ENCODE results near the gene SLC41A3.
"Not testable (repeated sequence)": the region's sequence is repeated elsewhere in the genome, so short reads cannot be mapped to it uniquely, and the experiment has no call there.

SLC41A3 gene

DNA sequence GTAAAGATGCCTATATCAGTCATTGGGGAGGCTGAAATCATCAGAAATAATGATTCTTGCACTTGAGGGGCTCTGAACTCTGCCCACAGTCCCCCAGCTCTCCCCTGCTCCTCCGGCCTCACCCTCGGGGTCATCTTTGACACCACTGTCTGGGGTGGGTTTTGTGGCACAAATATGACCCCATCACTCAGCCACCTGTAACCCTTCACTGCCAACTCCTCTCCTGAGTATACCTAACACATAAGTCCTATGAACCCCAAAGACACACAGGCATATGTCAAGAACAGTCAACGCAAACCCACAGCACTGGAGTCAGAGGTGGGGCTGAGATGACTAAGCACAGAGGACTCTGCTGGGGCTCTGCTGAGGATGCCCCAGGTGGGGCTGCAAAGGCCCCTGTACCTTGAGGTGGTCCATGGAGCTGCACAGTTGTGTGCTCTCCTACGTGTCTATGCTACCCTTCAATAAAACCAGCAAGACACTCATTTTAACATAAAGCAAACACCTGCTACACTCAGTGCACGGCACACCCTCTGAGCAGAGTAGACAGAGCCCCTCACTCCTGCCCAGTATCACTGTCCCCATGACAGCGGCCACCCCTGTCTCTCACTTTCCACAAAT, 29.9 kb downstream of the SLC41A3 start:
- DNase-seq (ENCODE audit: low read depth) = no peak

DNA sequence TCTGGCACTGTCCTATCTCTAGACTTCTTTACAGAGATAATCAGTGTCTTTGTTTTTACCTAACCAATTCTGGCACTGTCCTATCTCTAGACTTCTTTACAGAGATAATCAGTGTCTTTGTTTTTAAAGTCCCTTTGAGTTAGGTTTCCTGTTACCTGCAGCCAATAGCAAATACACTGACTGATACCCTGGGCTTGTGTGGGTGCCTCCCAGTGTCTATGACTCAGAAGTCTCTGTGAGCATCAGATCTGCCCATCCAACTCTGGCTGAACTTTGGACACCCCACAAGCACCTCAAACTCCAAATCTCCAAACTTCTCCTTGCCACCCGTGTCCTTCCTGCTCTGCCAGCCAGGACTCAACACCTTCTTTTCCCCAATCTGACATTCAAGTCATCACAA, 30.4 kb downstream of the SLC41A3 start:
- no peak for DNase-seq (ENCODE audit: low read depth)

DNA sequence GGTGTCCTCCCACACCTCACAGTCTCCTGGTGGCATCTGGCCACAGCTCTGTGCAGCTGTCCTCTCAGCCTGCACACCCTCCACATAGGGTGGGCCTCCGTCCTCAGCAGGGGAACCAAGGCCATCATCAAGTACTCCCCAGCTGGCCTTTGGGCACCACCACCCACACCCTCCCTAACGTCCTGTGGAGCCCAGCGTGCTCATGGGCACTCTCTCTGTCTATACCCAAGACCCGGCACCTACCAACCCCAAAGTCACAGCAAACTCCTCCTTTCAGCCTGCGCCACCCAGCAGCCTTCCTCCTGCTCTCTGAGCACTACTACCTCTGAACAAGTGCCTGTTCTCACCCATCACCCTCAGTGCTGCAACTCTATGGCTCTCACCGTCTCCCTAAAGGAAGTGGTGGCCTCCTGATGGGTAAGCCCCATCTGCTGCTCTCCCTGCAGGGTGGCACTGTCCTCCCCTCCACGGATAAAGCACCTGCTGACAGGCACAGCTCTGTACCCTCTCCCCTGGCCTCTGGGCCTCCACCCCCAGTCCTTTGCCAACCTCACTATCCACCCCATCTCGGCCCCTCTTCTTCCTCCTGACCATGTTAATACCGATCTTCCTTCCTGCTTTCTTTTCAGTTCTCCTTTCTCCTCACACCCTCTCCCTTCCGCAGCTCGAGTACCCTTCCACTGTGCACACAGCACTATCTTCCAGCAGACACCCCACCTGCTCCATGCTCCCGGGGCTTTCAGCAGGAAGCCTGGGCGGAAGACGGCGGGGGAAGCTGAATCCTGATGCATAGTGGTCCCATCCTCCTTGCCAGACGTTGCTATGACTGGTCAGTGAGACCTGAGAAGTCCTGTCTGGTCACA, 31.5 kb downstream of the SLC41A3 start:
- DNase-seq (ENCODE audit: low read depth) = no peak

DNA sequence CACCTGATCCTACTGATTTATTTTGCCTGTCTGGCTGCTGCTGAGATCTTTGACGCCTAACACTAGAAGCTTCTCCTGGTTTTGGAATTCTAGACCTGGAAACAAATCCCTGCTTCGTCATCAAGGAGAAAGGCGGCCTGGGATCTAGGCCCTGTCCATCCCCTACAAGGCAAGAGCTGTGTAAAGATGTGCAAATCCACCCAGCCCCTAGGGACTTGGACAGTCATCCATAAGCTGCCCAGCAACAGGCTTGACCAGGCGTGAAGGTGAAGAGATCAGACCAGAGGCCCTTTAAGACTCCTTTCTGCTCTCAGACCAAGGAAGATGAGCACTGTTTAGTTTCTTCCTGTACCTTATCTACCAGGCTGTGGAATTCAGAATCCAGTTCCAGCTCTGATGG, 32.2 kb downstream of the SLC41A3 start:
- DNase-seq (ENCODE audit: low read depth) = no peak

DNA sequence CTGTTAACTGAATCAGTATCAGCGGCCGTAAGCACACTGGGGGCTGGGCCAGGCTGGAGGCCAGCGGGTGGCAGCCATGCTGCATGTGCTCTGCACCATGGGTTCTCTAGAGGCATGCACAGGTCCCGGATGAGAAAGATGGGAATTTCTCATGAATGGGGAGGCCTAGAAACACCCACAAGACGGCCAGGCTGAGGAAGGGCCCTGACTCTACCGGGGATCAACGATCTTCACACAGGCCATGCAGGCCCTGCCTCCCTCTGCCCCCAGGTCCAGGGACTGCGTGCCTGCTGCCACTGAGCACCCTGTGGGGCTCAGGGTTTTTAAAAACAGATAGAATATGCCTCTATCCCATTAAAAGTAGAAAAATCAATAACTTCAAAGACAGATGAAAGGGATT, 32.7 kb downstream of the SLC41A3 start:
- DNase-seq (ENCODE audit: low read depth) = no peak

DNA sequence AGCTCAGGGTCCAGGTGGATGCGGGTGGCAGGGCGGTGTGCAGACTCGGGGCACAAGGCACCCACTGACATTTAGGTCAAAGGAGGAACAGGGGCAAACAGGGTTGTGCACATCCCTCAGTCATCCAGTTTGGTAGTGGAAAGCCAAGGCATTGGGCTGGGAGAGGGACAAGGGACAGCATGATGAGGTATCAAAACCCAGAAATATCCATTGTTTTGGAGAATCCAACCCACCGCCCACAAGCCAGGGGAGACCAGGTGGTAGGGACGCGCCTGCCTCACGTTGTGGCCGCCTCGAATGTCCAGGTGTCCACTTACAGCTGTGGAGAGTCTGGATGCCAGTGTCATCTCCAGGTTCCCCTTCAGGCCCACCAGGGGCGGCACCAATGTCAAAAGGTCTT, 33.3 kb downstream of the SLC41A3 start:
- no peak for DNase-seq (ENCODE audit: low read depth)

DNA sequence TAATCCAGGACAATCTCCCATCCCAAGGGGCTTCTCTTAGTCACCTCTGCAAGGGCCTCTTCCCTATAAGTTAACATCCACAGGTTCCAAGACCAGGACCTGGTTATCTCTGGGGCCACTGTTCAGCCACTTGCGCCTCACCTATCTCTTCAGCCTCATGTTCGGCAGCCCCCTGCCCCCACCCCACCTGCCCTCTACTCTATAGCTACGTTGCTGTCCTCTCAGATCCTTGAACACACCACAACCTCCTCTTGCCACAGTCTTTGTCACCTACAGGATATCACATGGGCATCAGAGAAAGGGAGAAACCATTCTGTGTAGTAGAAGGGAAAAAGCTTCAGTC, 33.9 kb downstream of the SLC41A3 start:
- no peak for DNase-seq (ENCODE audit: low read depth)

DNA sequence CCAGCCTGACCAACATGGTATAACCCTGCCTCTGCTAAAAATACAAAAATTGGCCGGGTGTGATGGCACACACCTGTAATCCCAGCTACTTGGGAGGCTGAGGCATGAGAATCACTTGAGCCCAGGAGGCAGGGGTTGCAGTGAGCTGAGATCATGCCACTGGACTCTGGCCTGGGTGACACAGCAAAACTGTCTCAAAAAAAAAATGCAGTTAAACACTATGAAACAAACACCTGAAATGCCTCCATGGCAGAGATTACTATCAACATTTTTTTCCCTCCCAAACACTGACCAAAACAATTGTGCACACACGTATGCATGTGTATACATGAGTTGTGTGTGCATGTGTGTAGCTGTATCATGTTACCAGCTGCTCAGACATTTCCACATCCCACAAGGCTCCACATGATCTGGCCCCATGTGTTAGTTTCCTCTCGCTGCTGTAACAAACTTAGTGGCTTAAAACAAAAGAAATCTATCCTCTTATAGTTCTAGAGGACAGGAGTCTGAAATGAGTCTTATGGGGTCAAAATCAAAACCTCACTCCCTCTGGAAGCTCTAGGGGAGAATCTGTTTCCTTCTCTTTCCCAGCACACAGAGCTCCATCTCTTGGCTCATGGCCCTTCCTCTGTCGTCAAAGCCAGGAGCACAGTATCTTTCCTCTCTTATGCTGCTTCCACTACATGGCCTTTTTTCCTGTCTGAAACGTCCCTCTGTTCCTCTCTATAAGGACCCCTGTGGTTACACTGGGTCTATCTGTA, 34.5 kb downstream of the SLC41A3 start:
- no peak for DNase-seq (ENCODE audit: low read depth)

DNA sequence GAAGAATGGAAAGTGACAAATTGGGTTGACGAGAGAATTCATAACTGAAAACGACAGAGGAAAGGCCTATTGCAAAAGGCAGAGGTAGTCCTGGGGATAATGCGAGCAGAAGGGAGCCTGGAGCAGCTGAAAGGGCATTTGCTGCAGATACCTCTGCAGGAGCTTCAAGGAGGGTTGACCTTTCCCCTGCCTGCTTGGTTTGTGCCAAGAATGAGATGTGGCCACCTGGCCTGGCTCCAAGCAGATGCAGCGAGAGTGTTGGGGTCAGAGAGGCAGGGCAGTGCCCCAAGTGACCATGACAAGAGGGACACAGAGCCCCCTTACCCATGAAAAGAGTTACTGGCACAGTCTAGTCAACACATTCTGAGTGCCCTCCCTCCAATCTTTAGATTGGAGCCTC, 43.5 kb downstream of the SLC41A3 start:
- no peak for DNase-seq (ENCODE audit: low read depth)

DNA sequence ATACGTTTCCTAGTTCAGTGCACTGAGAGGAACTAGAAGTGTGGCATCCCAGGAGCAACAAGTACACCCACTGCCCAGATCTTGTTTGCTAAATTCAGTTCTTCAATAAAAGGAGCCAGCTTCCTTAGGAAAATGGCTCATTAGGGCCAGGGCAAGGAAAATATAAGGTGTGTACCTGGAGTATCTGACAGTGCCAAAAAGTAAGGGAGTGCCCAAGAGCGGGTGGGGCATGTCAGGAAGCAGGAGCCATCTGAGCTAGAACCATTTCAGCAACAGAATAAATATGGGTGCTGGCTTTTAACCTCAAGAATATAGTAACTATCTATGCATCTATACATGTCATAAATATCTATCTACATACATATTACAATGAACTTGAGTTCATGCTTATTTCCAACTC, 44.1 kb downstream of the SLC41A3 start:
- no peak for DNase-seq (ENCODE audit: low read depth)

DNA sequence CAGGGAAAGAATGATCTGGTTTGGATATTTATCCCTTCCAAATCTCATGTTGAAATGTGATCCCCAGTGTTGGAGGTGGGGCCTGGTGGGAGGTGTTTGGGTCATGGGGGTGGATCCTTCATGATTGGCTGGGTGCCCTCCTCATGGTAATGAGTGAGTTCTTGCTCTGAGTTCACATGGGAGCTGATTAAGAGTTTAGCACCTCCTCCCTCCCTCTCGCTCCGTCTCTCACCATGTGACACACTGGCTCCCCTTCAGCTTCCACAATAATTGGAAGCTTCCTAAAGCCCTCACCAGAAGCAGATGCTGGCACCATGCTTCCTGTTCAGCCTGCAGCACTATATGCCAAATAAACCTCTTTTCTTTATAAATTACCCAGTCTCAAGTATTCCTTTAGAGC, 45.1 kb downstream of the SLC41A3 start:
- DNase-seq (ENCODE audit: low read depth) = not testable (repeated sequence)

DNA sequence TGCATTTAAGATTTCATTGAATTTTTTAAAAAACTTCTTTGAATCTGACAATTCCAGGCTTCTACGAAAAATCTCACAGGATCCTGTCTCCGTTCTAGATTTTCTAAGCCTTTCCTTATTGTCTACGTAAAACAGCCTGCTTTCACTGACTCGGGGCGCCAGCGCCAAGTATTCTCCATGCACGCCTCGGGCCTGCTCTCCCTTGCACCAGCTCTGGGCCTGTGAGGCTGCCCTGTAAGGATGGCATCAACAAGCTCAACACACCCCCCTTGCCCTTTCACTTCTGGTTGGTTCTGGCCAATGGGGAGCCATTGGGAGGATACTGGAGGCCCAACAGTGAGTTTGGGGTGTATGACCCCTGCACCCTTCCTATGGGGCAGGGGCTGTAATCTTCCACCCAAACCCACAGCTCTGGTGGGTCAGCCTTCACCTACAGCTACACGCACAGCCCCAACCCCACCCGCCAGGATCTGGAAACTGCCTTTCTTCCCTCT, 47.8 kb downstream of the SLC41A3 start:
- DNase-seq (ENCODE audit: low read depth) = no peak

DNA sequence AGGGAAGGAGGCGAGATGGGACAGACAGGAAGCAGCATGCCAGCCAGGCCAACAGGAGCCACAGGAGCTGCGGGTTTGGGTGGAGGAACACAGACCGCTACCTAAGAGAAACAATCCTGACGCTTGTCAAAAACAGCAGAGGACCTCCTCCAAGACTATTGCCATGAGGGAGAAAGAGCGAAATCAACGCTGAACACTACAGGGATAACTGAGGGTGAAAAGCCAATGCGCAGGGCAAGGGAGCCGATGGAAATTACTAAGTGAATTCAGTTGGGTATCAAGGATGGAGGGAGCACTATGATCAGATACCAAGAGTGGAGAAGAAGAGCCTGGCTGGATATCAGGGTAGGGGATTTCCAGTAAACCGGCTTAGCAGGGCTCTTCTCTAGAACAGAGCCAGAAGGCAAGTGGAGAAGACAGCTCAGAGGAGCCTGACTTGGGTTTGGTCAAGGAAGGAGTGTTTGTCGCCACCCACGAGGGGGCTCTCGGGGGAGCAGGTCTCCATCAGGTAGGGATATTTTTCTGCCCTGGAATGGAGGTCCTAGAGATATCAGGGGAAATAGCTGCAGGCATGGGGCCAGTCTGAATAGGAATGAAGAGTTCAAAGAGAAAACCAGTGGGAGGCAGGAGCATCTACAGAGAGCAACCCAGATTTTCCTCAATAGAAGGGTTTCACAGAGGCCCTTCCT, 48.4 kb downstream of the SLC41A3 start:
- DNase-seq (ENCODE audit: low read depth) = no peak

DNA sequence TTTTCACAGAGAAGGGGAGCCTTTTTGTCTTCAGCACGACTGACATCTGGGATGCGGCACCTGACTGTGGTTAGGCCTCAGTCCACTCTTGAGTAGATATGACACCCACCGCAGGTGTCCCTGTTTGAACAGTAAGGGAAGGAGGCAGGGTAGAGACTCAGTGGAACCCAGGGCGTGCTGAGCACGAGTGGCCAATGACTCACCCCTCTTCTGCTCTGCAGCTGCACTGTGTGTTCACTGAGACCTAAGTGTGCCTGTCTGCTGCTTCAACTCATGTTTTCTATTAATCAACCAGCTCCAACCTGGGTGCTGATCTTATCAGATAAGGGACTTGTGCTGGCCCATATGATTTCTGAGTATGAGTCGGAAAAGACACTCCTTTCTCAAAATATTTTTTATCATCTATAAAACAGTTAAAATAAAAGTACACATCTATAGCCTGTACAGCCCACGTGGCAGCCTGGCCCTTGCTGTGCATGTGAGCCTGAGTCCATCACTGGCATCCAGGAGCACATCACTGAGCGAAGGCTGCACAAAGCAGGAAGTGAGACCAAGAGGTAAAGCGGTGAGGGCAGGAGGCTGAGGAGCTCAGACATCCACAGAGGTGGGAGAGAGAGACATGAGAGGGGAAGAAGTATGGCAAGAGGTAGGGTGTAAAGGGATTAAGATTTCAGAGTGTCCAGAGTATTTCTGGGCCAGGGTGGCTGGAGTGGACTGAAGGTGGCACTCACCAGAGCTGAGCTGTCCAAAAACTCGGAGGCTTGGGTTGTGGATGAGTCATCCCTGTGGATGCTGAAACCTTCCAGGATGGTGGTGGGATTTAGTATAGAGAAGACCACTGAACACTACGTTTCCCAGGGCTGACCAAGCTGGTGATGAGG, 49.2 kb downstream of the SLC41A3 start:
- no peak for DNase-seq (ENCODE audit: low read depth)

DNA sequence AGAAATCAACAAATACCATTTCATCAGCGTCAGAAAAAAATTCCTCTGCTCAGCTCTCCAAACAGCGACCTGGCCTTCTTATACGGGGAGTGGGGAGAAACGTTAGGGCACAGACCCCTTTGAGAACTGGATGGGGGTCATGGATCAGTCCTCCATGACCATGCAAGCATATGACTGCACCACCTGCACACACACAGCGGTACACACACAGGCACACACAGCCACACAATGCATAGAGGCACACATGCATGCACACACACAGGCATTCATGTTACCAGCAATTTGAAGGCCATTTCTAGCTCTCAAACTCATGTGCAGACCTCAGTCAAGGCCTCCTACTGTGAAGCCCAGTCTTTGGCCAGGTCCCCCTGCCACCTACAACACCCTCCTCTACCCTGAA, 50.2 kb downstream of the SLC41A3 start:
- no peak for DNase-seq (ENCODE audit: low read depth)

DNA sequence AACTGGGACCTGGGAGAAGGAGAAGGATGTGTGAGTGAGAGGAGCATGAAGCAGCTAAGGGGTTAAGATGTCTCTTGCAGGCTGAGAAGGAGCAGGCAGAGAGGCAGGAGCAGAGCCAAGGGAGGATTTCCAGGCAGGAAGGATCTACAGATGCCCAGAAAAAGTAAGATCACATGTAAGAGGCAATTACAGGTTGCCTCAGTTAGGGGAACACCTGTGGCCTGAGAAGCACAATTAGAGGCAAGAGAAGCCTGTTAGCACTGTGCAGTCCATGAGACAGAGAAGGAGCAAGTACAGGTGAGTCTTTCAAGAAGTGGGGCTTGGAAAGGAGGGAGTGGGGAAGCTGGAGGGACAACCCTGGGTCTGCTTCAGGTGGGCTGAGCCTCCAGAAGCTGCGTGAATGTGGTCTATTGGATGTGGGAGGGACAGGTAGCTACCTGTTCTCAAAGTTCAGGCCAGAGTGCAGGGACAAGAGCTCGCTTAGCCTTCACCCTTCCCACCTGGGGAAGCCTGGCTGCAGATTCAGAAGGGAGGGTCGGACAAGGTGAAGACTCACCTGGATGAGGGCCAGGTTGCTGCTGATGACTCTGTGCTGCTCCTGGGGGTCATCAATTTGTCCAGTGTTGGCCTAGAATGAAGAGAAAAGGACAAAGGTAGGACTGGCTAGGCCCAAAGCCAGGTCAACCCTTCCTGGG, 50.7 kb downstream of the SLC41A3 start:
- DNase-seq (ENCODE audit: low read depth) = no peak

DNA sequence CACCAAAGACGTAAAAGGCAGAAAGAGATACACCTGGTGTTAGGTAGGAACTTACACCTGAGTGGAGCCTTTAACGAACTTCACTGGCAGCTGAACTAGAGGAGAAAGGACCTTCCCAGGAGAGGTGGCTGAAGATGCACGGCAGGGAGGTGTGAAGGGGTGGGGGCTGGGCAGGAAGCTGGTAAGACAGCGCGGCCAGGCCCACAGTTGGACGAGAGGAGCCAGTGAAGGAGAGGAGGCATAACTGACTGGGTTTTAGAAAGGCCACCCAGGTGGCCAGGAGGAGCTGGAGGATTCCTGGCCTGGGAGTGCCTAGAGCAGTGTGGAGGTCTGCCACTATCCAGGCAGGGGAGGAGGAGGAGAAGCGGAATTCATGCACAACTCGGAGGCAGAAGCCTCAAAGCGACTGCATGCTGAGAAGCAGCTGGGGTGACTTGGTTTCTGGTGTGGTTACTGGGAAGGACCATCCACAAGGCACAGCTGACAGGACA, 51.9 kb downstream of the SLC41A3 start:
- no peak for DNase-seq (ENCODE audit: low read depth)

DNA sequence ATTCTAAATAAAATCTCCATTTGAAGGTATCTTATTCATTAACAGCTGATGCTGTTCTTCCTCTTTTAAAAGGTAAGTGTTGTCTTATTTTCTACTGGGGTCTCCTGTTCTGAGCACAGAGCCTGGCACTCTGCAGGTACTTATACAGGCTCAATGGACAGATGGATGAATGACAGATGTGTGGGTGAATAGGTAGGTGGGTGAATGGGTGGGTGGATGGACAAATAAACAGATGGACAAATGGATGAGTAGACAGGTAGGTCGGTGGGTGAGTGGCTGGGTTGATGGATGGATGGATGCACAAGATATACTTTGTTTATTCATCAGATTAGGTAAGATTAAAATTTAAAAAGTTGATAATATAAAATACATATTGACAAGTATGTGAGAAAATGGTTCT, 53.5 kb downstream of the SLC41A3 start:
- no peak for DNase-seq (ENCODE audit: low read depth)

DNA sequence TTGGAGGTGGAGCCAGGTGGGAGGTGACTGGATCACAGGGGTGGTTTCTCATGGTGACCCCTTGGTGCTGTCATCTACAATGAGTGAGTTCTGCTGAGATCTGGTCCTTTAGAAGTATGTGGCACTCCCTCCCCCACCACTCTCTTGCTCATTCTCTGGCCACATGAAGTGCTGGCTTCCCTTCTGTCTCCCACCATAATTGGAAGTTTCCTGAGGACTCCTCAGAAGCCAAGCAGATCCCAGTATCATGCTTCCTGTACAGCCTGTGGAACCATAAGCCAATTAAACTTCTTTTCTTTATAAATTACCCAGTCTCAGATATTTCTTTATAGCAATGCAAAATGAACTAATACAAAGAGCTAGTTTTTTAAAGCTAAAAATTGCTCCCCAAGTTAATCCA, 54.7 kb downstream of the SLC41A3 start:
- DNase-seq (ENCODE audit: low read depth) = no peak

DNA sequence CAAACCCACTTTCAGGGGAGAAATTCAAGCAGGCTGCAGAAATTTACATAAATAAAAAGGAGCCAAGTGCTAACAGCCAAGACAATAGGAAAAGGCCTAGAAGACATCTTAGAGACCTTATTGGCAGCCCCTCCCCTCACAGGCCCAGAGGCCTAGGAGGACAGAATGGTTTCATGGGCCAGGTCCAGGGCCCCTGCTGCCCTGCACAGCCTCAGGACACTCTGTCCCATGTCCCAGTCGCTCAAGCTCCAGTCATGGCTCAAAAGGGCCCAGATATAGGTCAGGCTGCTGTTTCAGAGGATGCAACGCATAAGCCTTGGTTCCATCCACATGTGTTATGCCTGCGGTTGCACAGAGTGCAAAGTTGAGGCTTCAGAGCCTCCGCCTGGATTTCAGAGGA, 55.8 kb downstream of the SLC41A3 start:
- no peak for DNase-seq (ENCODE audit: low read depth)

DNA sequence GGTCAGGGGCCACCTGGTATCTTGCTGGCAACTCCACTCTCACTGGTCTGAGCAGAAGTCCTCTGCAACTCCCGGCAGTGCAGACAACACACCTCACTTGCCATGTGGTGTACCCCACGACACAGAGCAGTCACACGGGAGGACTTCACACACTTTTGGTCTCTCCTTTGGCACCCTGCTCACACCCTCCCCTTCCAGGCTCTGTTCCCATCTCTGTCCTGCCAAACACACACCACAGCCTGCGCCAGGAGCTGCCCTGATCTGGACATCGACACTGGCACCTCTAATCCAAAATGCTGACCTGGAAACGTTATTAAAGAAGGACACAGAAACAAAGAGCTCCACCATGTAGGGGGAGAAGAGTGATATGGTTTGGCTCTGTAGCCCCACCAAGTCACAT, 57.2 kb downstream of the SLC41A3 start:
- DNase-seq (ENCODE audit: low read depth) = no peak

All from CMK (cell line).